CD4-positive, alpha-beta T cell treated with Interleukin-12 subunit alpha and Interleukin-12 subunit beta, for 1 hour (primary cell): ENCODE measurements around the gene HUWE1.
A peak's percentile ranks its signal among the peaks of the same experiment; 100 is the strongest.
"Not testable (repeated sequence)": the region's sequence is repeated elsewhere in the genome, so short reads cannot be mapped to it uniquely, and the experiment has no call there.

Experiments
- DNase-seq: peaks from one replicate; pipeline ENCODE4 v3.0.0-alpha.2; 2020

The HUWE1 gene

GRCh38 chrX:53598169-53598568 lies 88.3 kb downstream of the HUWE1 start:
- no peak for DNase-seq

GRCh38 chrX:53595266-53595810 lies 91.2 kb downstream of the HUWE1 start:
- DNase-seq = no peak

- no peak for DNase-seq
These were observed 92.2 kb downstream of the HUWE1 start for GRCh38 chrX:53594354-53594753.

- DNase-seq = no peak
These were observed 98.6 kb downstream of the HUWE1 start for GRCh38 chrX:53587795-53588420.

GRCh38 chrX:53584891-53585290 lies 101.6 kb downstream of the HUWE1 start:
- no peak for DNase-seq

GRCh38 chrX:53583571-53583970 lies 102.9 kb downstream of the HUWE1 start:
- DNase-seq = no peak

GRCh38 chrX:53580742-53581504 lies 105.6 kb downstream of the HUWE1 start:
- no peak for DNase-seq

GRCh38 chrX:53571494-53571893 lies 115.0 kb downstream of the HUWE1 start:
- no peak for DNase-seq

GRCh38 chrX:53563324-53563723 lies 123.2 kb downstream of the HUWE1 start:
- no peak for DNase-seq

- no peak for DNase-seq
These were observed 124.6 kb downstream of the HUWE1 start for GRCh38 chrX:53561912-53562311.

- DNase-seq = no peak
These were observed 127.9 kb downstream of the HUWE1 start for GRCh38 chrX:53558646-53559045.

- DNase-seq = no peak
These were observed 129.7 kb downstream of the HUWE1 start for GRCh38 chrX:53556868-53557267.

- DNase-seq = no peak
These were observed 135.6 kb downstream of the HUWE1 start for GRCh38 chrX:53550756-53551463.

GRCh38 chrX:53547668-53548067 lies 138.9 kb downstream of the HUWE1 start:
- peak; percentile 11 for DNase-seq

- no peak for DNase-seq
These were observed 141.6 kb downstream of the HUWE1 start for GRCh38 chrX:53544936-53545335.

- no peak for DNase-seq
These were observed 147.7 kb downstream of the HUWE1 start for GRCh38 chrX:53538781-53539180.

GRCh38 chrX:53531255-53531966 lies 155.1 kb downstream of the HUWE1 start:
- DNase-seq = not testable (repeated sequence)

GRCh38 chrX:53526999-53527398 lies 159.5 kb downstream of the HUWE1 start:
- DNase-seq = no peak

GRCh38 chrX:53511322-53511721 lies 175.2 kb downstream of the HUWE1 start:
- DNase-seq = no peak

- DNase-seq = not testable (repeated sequence)
These were observed 182.5 kb downstream of the HUWE1 start for GRCh38 chrX:53504035-53504434.

GRCh38 chrX:53494436-53494835 lies 192.1 kb downstream of the HUWE1 start:
- DNase-seq = no peak

- no peak for DNase-seq
These were observed 200.2 kb downstream of the HUWE1 start for GRCh38 chrX:53486285-53486684.

GRCh38 chrX:53483838-53484405 lies 202.6 kb downstream of the HUWE1 start:
- DNase-seq = no peak
